HG03558 (cell line): ENCODE results near the gene STK25.
"Not testable (repeated sequence)": the region's sequence is repeated elsewhere in the genome, so short reads cannot be mapped to it uniquely, and the experiment has no call there.

ENCODE experiments used
- ATAC-seq: cut with Tn5 transposase; IDR thresholded peaks from one replicate; pipeline ENCODE4 v1.9.1; 2021; ENCODE audit warnings: moderate number of reproducible peaks; ENCODE audit not compliant: unreplicated experiment; ENCODE audit errors: extremely low read depth

The STK25 gene

GRCh38 chr2:241475267-241475666 lies 33.1 kb downstream of the STK25 start:
- ATAC-seq: no peak

DNA sequence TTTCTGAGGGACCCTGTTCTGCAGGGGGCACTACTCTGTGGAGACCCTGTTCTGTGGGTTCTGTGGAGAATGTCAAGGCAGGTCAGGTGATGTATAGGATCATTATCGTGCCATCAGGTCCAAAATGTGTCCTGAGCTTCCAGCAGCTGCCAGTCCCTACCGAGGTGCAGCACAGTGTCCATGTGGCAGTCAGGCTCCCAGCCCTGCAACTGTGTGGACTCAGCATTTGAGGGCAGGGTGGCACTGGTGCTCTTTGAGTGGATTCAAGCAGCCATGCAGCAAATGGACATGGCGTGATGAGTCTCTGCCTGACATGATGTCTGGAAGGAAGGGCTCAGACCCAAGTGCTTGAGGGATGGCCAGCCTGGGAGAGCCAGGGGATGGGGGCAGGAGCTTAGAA lies 35.0 kb downstream of the STK25 start:
- no peak for ATAC-seq

- no peak for ATAC-seq
These were observed 38.6 kb downstream of the STK25 start for GRCh38 chr2:241469746-241470145.

DNA sequence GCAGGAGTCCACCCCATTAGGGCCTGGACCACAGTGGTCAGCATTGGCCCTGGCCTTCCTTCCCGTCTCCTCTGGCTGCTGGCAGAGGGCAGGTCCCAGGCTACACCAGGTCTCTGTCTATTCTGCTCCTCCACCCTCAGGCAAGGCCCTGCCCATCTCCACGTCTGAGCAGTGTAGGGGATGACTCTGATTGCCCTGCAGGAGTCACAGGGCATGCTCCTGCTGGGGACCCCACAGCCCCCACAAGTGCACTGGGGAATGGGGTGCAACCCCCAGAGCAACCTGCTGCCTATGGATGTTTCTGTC lies 40.0 kb downstream of the STK25 start:
- no peak for ATAC-seq

GRCh38 chr2:241467777-241468475 lies 40.5 kb downstream of the STK25 start:
- ATAC-seq: no peak

- no peak for ATAC-seq
These were observed 42.2 kb downstream of the STK25 start for GRCh38 chr2:241466230-241466629.

DNA sequence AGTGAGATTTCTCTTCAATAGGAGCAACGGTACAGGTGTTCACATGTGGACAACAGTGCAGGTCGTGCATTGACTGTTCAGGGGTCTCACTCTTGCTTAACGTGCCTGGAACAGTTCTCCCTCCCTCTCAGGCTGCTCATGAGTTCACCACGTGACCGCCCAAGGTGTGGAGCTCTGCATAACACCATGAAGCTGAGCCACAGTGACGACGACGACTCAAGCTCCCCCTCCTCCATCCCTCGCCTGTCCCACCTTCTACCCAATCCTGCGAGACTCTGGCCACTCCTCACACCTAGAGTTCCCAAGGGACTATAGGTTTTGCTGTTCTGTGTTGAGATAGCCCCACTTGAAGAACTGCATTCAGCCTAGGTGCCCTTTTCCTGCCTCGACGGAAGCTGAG lies 42.8 kb downstream of the STK25 start:
- ATAC-seq: no peak

DNA sequence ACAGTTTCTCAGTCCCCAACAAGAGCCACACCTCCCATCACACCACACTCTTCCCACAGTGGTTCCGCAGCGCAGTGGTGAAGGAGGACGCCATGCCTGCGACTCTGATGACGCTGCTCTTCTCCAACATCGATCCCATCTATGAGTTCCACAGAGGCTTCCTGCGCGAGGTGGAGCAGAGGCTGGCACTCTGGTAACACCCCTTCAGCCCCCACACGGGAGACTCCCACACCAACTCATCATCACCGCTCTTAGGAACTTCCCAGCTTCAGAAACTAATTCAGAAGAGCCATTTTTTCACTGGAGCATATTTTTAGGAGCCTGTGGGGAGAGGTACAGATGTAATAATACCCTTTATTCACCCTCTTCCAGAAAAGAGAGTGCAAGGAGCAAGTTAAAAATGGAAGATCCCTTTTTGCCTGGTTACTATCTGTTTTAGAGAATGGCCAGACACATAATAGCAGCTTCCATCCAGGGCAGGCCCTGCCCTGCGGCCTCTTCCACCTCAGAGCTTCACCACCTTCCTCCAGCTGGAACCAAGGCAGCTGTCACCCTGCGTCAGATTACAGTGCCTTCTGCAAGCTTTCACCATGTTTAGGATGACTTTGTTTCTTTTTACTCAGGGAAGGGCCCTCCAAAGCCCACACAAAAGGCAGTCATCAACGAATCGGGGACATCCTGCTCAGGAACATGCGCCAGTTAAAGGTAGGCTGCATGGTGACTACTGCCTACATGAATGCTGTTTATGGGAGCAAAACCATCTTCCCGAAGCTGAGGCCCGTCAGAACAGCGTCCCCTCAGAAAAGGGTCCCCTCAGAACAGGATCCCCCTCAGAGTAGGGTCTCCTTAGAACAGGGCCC lies 44.9 kb downstream of the STK25 start:
- ATAC-seq: no peak

DNA sequence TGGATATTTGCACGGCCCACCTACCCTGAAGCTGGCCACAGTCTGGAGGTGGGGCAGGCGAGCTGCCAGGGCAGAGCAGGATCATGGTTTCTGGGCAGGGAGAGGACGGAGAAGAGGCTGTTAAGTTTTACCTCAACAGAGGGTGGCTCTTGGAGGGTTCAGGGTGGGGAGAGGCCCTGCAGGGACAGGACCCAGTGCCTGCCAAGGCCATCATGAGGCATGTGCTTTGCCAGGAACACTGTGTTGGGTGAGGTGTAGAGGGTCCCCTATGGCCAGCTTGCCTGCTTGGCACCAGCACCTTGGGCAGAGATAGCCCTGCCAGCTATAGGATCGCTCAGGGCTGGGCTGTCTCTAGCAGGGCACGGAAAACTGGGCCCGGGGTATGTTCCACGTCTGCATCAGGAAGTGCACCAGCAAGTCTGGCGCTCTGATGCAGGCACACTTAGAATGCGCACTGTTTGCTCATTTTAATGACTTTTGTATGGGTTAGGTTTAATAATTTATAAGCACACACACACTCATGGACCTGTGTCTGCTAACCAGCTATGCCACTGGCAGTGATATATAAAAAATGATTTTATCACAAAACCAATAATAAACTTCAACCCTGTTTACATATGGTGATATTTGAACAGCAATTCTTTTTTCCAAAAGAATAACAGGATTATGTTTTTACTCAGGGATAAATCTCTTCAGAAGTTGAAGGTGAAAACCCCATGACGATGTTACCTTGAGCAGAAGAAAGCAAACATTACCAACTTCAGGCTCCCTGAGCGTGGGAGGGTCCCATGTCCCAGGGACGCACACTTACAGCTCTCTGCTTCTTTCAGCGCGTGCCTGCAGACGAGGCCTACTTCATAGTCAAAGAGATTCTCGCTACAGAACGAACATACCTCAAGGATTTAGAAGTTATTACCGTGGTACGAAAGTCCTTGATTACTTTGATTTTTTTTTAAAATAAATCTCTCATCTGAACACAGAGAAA lies 46.4 kb downstream of the STK25 start:
- no peak for ATAC-seq

- no peak for ATAC-seq
These were observed 47.8 kb downstream of the STK25 start for GRCh38 chr2:241460631-241461030.

GRCh38 chr2:241459520-241459919 lies 48.9 kb downstream of the STK25 start:
- ATAC-seq: no peak

GRCh38 chr2:241458687-241459086 lies 49.7 kb downstream of the STK25 start:
- ATAC-seq: no peak

DNA sequence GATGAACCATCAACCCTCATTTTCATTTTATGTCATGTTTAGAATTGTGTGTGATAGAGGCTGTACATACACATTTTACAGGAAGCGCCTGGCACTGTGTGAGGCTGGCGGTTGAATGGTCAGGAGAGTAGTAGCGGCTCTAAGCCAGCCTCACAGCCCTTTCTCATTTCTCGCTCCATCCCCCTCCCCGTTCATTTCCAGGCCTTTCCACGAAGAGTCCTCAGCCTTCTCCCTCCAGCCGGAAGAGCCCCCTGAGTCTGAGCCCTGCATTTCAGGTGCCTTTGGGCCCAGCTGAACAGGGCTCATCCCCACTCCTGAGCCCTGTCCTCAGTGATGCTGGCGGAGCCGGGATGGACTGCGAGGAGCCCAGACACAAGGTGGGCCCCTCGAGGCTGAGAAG lies 51.8 kb downstream of the STK25 start:
- ATAC-seq: no peak

- no peak for ATAC-seq
These were observed 53.4 kb downstream of the STK25 start for GRCh38 chr2:241454837-241455485.

DNA sequence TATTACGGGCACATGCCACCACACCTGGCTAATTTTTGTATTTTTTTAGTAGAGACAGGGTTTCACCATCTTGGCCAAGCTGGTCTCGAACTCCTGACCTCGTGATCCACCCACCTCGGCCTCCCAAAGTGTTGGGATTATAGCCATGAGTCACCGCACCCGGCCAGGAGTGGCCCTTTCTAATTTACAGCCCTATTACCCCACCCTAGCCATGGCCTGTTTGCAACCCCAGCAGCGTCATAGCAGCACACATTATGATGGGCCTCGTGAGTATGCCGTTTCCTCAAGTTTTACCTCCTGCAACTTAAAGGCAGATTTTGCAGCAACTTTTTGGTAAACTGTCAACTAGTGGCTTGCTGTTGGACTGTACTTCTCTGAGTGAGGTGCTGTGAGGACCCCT lies 54.5 kb downstream of the STK25 start:
- ATAC-seq: not testable (repeated sequence)

DNA sequence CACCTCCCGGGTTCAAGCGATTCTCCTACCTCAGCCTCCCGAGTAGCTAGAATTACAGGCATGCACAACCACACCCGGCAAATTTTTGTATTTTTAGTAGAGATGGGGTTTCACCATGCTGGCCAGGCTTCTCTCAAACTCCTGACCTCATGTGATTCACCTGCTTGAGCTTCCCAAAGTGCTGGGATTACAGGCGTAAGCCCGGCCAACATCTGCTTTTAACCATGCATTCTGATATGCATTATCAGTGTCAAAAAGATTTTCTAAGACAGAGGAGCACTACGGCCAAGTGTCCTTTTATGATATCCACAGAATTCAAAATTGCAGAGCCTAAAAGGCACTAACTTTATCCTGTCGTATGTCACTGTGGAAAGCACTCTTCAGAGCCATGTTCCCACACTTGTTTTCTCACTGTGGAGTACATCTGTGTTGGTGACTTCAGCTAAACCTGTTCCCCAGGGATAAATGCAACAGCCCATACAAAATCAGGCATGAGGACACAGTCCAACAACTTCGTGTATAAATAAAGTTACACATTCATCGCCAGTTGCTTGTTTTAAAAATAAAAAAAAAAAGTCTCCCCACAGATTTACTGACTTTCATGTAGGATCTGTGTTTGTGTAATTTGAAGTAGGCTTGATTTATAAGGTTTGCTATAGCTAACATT lies 56.4 kb downstream of the STK25 start:
- ATAC-seq: no peak

DNA sequence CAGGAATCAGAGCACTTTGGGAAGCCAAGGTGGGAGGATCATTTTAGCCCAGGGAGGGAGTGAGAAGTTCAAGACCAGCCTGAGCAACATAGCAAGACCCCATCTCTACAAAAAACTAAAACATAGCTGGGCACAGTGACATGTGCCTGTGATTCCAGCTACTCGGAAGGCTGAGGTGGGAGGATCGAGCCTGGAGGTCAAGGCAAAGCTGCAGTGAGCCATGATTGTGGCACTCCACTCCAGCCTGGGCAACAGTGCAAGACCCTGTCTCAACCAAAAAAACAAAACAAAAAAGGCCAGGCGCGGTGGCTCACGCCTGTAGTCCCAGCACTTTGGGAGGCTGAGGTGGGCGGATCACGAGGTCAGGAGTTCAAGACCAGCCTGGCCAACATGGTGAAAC lies 58.3 kb downstream of the STK25 start:
- not testable (repeated sequence) for ATAC-seq

- ATAC-seq: no peak
These were observed 63.0 kb downstream of the STK25 start for GRCh38 chr2:241445426-241445825.

- no peak for ATAC-seq
These were observed 64.7 kb downstream of the STK25 start for GRCh38 chr2:241443486-241444223.
